Activated T-cell treated with anti-CD3 and anti-CD28 coated beads for 4 hours (primary cell): Measurements from ENCODE around the gene EXOC3.
"Not testable (repeated sequence)": the region's sequence is repeated elsewhere in the genome, so short reads cannot be mapped to it uniquely, and the experiment has no call there.

Source experiments
- DNase-seq: peaks from one replicate; pipeline ENCODE4 v3.0.0-alpha.2; 2020

Gene EXOC3

DNA sequence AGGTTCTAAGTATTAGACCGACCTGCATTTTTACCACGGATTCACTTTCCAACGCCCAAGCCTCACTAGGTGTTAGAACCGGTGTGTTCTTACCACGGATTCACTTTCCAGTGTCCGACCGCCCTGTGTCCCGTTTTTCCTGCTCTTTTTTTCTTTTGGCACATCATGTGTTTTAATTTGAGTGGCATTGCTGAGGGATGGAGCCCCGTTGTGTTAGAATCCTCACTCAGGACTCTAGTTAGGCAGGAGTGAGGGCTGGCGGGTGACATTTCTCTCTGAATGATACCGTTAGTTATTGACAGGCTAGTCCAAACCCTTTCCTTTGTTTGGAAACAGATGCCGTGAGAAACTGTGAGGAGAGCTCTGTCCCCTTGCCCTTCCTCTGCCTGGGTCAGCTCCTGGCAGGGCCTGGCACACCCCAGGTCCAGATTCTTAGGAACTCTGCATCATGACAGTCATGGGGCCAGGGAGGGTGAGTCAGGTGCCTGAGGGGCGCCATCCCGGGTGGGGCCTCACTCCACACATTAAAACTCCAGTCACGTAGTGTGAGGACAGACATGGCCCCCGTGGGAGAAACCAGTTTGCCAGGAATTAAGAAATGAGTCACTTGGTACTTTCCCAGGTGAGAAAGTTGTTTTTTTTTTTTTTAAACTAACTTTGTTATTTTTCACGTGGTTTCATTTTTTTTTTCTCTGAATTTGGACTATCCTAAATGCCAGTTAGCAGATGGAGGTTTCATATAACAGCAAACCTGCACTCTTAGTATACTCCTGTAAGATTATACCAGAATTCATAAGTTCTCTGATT lies 15.8 kb downstream of the EXOC3 start:
- peak; percentile 42 for DNase-seq

DNA sequence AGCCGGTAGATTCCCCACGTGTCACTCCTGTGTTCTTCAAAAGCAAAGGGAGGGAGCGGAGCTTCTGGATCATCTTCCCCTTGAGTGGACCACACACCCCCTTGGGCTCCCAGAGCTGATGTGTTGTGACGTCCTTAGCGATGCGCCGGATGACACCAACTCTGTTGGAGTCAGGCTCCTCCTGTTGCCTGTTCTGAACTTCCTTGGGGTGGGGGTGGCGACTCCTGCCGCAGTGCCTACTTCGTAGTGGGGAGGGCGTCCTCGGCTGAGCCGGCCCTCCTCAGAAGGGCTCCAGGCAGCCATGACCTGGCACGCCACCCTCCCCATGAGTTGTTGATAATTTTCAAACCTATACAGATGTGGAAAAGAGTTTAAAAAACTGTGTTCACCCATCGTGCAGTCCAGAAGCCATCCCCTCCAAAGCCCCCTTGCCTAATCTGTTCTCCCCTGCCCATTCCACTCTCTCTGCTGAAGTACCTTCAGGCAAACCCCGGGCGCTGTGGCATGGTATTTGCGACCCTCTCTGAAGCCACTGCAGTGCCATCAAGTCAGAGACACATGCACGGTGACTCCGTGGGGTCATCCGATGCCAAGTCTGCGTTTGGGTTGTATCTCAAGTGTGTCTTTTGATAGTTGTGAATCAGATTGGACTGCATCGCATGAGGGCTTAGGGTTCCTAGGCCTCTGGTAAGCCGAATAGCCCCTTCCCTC lies 16.7 kb downstream of the EXOC3 start:
- no peak for DNase-seq

DNA sequence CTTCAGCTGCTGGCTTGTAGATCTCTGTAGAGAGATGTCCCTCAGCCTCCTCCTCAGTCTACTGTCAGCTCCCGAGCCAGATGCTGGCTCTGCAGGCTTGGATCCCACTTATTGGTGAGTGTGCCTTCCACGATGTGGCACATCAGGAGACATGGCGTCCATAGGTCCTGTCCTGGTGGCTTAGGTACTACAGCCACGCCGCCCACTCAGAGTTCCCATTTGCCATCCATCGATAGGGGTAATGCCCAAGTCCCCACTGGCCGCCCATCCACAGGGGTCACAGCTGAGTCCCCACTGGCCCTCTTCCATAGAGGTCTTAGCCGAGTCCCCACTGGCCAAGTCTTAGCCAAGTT lies 17.3 kb downstream of the EXOC3 start:
- DNase-seq: no peak

DNA sequence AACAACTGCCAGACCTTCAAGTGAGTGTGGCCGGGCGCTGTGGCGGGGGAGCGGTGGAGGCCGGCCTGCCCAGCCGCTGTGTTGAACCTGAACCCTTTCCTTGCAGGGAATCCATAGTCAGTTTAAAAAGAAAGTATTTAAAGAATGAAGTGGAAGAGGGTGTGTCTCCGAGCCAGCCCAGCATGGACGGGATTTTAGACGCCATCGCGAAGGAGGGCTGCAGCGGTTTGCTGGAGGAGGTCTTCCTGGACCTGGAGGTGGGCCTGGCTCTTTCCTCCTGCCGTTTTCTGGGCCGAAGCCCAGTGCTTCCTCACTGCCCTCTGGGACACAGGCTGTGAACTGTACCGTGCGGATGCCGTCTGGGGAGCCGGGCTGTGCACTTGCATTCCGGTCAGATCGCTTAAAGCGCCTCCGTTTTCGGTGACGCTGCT lies 19.1 kb downstream of the EXOC3 start:
- DNase-seq: no peak

DNA sequence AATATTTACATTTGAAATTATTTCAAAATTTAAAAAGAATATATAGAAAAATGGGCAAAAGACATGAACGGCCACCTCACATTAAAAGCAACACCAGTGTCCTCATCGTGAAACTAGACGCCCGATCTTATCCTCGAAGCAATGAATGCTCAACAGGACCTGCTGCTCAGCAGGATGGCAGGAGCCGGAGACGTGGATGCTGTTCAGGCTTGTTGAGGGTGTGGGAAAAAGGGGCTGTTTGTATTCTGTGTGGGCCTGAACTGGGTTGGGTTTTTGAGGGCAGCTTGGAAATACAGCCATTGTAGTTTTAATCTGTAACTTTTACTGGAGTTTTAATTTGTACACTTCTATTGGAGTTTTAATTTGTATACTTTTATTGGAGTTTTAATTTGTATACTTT lies 20.3 kb downstream of the EXOC3 start:
- no peak for DNase-seq

DNA sequence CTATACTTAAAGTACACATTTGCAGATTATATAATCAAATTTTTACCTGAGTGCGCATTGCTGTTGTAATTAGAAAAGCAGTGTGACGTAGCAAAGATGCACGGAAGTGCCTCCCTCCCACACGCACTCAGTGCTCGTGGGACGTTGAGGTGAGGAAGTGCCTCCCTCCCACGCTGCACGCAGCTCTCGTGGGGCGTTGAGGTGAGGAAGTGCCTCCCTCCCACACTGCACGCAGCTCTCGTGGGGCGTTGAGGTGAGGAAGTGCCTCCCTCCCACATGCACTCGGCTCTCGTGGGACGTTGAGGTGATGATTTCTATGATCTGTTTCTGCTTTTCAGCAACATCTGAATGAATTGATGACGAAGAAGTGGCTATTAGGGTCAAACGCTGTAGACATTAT lies 21.0 kb downstream of the EXOC3 start:
- DNase-seq: peak; percentile 87

DNA sequence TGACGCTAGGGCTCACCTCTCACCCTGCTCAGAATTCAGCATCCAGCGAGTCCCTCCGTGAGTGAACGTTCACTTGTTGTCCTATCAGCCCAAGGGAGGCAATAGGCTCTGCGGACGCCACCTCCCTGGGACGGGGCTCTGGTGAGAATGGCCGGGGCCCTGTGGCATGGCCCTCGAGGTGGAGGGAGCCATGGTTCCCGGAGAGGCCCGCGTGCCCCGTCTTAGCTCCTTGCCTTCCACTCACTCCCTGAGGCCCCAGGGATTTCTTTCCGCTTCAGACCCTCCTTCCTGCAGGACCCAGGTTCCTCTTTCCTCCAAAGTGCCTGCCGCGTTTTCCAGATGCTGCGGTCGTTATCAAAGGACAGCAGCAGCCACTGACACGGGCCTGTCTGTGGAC lies 21.5 kb downstream of the EXOC3 start:
- DNase-seq: no peak

DNA sequence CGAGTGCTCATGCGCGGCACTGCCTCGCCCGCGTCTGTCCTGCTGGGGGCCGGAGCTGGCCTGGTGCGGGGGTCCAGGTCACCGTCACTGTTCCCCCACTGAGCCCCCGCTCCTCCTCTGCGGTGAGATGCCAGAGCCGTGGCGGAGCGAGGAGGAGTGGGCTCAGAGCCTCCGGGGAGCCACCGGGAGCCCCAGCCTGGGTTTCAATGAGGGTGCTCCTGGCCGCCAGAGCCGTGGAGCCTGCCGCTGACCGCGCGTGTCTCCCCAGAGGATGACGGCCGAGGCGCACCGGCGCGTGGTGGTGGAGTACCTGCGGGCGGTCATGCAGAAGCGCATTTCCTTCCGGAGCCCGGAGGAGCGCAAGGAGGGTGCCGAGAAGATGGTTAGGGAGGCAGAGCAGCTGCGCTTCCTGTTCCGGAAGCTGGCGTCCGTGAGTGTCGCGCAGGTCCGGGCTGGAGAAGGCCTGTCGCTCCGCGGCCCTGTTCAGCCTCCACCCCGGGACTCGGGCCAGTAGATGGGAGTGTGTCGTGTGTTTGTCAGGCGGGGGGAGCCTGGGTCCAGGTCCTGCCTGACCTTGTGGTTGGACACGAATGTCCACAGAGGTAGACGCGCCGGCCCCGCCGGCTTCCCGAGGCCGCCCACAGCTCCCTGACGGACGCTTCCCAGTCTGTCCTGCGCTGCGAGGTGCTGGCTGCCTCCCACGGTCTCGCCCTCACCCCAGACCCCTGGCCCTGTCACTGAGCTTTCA lies 22.0 kb downstream of the EXOC3 start:
- DNase-seq: no peak

DNA sequence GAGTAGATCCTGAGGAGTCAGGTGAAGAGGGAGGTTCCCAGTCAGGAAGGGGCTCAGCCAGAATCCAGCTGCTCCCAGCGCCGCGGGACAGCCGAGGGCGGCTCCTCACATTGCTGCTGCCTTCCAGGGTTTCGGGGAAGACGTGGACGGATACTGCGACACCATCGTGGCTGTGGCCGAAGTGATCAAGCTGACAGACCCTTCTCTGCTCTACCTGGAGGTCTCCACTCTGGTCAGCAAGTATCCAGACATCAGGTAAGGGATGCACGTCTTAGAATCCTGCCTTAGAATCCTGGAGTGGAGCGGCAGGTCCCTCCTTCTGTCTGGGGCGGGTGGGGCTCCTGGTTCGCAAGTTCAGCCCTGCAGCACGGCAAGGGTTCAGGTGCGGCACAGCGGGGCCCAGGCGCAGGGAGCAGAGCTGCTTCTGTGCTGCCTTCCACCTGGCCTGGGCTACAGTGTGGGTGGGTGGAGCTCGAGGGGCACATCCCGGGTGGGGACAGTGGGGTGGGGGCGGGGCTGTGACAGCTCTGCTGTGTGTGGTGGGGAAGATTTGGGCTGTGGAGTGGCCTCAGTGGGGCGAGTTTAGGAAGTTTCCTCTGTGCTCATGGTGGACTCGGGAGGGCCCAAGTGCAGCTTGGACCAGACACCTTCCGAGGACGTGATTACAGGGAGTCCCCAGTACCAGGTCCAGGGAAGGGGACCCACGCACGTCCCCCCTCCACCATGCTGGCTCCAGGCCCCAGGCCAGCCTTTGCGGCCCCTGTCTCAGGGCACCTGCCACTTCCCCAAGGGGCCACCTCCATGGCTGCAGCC lies 22.8 kb downstream of the EXOC3 start:
- DNase-seq: no peak

DNA sequence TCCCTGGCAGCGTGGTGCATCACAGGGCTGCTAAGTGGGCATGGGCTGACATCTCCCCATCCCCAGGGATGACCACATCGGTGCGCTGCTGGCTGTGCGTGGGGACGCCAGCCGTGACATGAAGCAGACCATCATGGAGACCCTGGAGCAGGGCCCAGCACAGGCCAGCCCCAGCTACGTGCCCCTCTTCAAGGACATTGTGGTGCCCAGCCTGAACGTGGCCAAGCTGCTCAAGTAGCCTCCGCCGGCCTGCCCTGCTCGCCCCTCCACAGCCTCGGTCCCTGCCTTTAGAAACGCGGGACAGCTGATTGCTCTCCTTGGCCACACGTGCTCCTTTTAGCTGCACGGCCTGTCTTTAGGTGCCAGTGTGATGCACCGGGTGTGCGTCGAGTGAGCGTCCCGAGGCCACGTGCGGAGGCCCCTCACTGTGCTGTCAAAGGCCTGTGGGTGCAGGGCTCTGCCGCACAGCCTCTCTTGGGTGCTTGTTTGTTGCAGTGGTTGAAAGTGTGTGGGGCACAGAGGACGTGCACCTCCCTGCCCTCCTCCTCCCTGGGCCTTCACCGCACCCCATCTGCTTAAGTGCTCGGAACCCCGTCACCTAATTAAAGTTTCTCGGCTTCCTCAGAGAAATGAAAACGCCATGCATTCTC lies 23.8 kb downstream of the EXOC3 start:
- DNase-seq: no peak

DNA sequence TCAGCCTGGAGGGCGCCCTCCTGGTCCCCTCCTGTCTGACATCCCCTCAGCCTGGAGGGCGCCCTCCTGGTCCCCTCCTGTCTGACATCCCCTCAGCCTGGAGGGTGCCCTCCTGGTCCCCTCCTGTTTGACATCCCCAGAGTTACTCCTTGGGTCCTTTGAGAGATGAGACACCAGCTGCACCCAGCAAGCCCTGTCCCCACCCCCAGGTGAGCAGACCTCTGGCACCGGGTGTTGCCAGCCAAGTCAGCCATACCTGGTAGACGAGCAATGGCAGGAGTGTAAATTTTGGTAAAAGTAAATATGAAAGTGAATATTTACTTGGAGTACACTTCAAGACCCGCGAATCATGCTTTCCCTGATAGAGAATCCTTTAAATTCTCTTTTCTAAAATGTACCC lies 25.4 kb downstream of the EXOC3 start:
- no peak for DNase-seq

DNA sequence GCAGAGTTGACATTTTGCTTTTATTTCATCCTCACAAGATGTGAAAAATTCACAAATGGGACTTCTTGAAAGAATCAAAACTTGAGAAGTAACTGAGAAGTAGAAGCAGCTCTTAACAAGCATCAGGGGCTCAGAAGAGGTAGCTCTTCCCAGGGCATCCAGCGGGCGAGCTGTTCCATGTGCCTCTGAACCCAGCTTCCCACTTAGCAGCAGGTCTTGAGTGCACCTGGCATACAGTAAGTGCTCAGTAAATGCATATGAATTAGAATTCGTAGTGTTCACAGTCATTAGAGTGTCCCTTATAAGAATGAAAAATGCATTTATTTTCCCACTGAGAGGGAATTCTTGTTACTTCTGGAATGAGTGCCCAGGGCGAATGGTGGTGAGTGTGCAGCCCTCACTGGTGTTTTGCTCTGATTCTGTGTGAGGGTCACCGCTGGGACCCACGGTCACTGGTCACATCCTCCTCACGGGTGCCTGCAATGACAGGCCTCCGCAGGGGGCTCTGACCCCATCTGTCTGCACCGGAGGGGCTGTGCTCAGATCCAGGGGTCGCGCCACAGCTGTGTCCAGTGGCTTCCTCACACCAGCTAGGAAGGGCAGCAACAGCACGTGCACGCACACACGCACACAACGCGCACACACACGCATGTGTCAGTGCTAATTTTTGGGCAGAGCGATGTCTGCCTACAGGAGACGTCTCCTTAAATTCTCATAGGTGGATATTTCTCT lies 26.9 kb downstream of the EXOC3 start:
- DNase-seq: no peak

DNA sequence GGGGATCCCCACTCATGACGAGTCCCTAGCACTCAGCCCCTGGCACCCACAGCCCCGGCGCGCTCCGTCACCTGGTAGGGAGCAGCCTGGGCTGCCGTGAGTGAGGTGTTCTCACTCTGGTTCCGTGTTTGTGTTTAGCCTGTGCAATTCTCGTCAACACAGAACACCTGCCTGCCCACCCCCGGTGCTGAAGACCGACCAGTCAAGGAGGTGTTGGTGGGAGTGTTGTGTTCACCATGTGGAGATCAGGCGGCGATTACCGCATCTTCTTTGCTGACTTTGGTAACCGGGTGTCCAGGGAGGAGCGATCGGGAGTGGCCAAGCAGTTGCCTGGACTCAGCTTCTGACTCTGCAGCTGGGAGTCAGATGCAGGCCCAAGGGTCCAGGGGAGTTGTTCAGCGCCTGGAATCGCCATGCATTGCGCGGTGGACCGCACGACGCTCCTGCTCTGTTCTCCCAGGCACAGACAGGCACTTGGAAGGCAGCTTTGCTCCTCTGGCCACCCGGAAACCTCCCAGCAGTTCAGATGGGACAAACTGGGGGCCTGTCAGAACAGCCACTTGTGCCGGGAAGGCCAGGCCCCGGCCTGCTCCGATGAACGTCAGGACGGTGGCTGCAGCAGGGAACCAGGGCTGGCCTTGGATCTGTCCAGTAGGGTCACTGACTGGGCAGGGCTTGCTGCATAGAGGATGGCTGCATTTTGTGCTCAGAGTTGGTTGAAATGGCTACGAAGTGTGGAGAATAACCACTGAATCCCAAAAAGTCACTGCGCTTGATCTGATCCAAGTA lies 28.2 kb downstream of the EXOC3 start:
- DNase-seq: no peak

DNA sequence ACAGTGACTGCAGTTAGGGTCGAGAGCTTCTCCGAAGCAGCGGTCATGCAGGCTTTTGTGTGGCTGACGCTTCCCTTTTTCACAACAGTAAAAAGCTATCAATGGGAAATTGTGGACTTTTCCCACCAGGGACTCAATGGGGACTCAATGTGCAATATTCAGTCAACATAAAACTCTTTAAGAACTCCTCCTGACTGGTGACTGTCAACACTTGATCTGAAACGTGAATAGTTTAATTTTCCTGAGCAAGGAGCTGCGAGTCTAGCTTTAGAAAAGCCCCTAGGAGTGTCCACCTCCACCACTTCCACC lies 28.7 kb downstream of the EXOC3 start:
- DNase-seq: no peak

DNA sequence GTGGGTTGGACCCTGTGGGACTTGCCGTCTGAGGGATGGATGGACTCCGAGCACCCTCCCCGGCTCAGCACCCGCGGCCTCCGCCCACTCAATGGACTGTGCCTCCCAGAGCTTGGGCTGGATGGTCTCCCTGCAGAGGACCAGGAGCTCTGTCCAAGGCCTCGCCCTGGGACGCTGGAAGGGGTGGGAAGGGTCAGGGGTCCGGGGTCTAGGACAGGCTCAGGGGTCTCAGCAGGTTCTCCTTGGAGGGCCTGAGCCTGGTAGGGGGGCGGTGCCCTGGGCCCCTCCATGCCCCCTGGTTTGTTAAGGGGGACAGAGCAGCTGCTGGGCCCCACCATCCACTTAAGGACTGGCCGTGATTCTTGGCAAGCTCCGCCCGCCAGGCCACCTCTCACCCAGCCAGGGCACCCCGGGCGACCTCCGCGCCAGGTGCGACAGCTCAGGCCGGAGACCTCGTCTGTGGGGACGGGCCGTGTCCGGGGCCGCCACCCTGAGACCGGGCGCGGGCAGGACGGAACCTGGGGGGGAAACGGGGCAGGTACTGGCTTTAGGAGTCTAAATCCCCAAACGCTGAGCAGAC lies 29.2 kb downstream of the EXOC3 start:
- no peak for DNase-seq

DNA sequence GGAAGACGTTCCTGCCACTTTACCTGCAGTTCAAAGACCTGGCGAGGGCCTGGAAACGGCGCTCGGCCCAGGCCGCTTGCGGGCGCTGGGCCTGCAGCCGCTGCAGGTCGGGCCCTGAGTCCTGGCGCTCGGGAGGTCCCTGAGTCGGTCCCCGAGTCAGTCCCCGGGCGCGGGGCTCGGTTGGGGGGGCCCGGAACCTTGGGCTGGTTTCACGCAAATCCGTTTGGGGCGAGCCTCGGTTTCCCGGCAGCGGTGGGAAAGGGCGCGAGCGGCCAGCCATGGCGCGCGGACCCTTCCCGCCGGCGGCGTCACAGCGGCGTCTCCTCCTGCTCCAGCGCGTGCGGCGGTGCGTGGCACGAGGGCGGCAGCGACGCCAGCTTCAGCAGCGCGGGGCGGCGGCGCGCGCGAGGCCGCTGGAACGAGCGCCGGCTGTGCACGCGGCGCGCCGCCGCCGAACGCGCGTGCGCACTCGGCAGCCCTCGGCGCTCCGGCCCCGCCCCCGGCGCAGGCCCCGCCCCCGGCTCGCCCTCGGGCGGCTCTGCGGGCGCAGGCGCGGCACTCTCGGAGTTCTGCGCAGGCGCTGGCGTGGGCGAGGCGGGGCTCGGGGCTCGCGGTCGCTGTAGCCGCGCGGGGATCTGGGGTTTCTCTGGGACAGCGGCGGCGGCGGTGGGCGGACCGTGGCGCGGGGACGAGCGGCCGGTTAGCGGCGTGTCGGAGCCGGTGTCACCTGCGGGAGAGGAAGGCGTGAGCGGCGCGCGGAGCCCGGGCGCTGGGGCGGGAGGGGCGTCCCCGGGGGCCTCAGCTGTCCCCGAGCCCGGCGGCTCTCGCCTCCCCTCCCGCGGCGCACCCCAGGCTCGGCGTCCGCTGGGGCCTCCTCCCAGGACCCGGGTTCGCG lies 29.9 kb downstream of the EXOC3 start:
- DNase-seq: peak; percentile 84

DNA sequence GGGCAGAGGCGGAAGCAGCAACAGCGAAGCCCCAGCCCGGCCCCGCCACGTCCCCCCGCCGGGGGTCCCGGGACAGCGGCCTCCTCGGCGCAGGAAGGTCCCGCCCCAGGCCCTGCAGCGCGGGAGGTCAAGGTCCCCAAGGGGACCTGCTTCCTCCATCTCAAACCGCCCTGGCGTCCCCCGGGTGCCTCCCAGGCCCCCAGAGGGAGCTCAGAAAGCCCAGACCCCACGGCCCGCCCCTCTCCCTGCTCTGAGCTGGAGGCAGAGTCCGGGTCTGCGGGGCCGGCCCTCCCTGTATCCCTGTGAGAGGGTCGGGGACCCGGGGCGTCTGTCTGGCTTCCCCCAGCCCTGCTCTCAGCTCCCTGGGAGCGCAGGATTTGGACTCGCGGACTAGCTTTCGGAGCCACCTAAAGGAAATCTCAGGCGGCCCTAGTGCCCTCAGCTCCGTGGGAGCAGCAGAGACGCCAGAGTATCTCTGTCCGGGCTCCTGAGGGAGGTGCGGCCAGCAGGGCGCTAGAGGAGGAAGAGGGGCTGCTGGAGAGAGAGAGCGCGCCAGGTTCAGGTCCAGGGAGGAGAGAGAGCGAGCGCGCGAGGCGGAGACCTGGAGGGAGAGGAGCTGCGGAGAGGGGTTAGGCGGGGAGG lies 30.7 kb downstream of the EXOC3 start:
- no peak for DNase-seq

DNA sequence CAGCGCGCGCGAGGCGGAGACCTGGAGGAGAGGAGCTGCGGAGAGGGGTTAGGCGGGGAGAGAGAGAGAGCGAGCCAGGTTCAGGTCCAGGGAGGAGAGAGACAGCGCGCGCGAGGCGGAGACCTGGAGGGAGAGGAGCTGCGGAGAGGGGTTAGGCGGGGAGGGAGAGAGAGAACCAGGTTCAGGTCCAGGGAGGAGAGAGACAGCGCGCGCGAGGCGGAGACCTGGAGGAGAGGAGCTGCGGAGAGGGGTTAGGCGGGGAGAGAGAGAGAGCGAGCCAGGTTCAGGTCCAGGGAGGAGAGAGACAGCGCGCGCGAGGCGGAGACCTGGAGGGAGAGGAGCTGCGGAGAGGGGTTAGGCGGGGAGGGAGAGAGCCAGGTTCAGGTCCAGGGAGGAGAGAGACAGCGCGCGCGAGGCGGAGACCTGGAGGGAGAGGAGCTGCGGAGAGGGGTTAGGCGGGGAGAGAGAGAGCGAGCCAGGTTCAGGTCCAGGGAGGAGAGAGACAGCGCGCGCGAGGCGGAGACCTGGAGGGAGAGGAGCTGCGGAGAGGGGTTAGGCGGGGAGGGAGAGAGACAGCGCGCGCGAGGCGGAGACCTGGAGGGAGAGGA lies 31.4 kb downstream of the EXOC3 start:
- DNase-seq: not testable (repeated sequence)
